ENCODE results near the gene NFIA. TPM values are rescaled to one million over a fixed set of nuclear protein-coding genes. Genes with fewer than 3 reads are reported as not detected.

Gene NFIA
- total RNA-seq, 1 experiment from 2014 or later = 0.35 TPM

DNA sequence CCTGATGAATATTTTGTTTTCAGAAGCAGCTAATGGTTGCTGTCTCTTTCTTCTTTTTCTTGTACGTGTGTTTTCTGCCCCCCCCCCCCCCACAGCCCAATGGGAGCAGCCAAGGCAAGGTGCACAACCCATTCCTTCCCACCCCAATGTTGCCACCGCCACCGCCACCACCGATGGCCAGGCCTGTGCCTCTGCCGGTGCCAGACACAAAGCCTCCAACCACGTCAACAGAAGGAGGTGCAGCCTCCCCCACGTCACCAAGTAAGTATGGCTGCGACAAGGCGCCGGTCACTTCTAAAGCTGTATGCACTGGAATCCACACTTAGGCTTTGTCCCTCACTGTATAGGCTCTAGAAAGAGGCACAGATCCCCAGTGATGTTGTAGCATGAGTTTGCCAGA is 324.1 kb downstream of the NFIA start:
- no peak overlapping the region for H4K5ac ChIP-seq (ENCODE audit: insufficient read length, low read depth, low read length)
- H2AFZ ChIP-seq (ENCODE audit: low read length) = no peak overlapping the region
- H3K27me3 ChIP-seq (ENCODE audit: insufficient read depth, low read length) = no peaks in the 10 kb centered on the region
- peak overlapping the region; percentile 60; the same call in 1 of the 2 replicates for H3K14ac ChIP-seq (ENCODE audit: insufficient read depth, low read length)
- Mint-ChIP-seq H3K4me3 (no peak overlapping the region), H3K27me3 (ENCODE audit: low read depth) (0 out of 2 replicates have a peak, but pooled peaks cover 2% of the 10 kb centered on the region), H3K9me3 (no peaks in the 10 kb centered on the region), H3K36me3 (ENCODE audit: insufficient read depth in 1 of 3, low read depth in 3 of 3) (no peaks in the 10 kb centered on the region; a peak in 1 of 7 replicates), H3K4me1 (no peaks in the 10 kb centered on the region), H3K27ac (no peak overlapping the region)
- H3K4me2 ChIP-seq (ENCODE audit: insufficient read depth, insufficient read length, low read length) = no peak overlapping the region
- H3K9me3 ChIP-seq (ENCODE audit: control insufficient read depth, low read depth, low read length) = no peaks in the 10 kb centered on the region
- H2BK20ac ChIP-seq (ENCODE audit: low read depth, low read length, poor library complexity, severe bottlenecking) = no peak overlapping the region
- H3K4ac ChIP-seq (ENCODE audit: low read depth, low read length) = no peak overlapping the region
- DNase-seq = no peak
- no peaks in the 10 kb centered on the region for H3K79me1 ChIP-seq (ENCODE audit: insufficient read depth, low read depth, low read length, poor library complexity, severe bottlenecking)
- no CpG with 5 or more reads among the region's 10 CpGs for WGBS (ENCODE audit: extremely low coverage, insufficient read length, low lambda C conversion rate)
- H2BK15ac ChIP-seq (ENCODE audit: low read depth, low read length) = no peak overlapping the region
- no peak overlapping the region for H2BK12ac ChIP-seq (ENCODE audit: insufficient read length, low read depth, low read length)
- H2AK5ac ChIP-seq (ENCODE audit: insufficient read length, low read length) = no peak overlapping the region
- TF ChIP-seq CTCF (conservative IDR thresholded peaks at IDR 0.05) = no peak
- no peak overlapping the region for H4K91ac ChIP-seq (ENCODE audit: insufficient read length, low read depth, low read length)
- H3K18ac ChIP-seq (ENCODE audit: insufficient read length, low read depth, low read length) = no peak overlapping the region
- H2BK120ac ChIP-seq (ENCODE audit: low read depth, low read length, poor library complexity, severe bottlenecking) = no peak overlapping the region
- no peak overlapping the region for H3K27ac ChIP-seq (ENCODE audit: insufficient read length, low read depth, low read length)
- H3K23me2 ChIP-seq (ENCODE audit: insufficient read length, low read depth, low read length, poor library complexity, severe bottlenecking) = no peaks in the 10 kb centered on the region
- H3K23ac ChIP-seq (ENCODE audit: insufficient read length, low read depth, low read length) = no peak overlapping the region
- no peak overlapping the region for H2BK5ac ChIP-seq (ENCODE audit: insufficient read length, low read length)
- no peak overlapping the region for H3K56ac ChIP-seq (ENCODE audit: insufficient read length, low read depth, low read length)
- H3K4me1 ChIP-seq (ENCODE audit: insufficient read depth, low read length) = no peaks in the 10 kb centered on the region
- H4K20me1 ChIP-seq (ENCODE audit: control insufficient read depth, insufficient read depth, insufficient read length) = no peaks in the 10 kb centered on the region
- H4K8ac ChIP-seq (replicated peaks; ENCODE audit: insufficient read length, low read depth, low read length) = no peak overlapping the region
- no peak overlapping the region for H3T11ph ChIP-seq (ENCODE audit: low read length)
- H3K79me2 ChIP-seq (ENCODE audit: insufficient read depth, low read length) = no peaks in the 10 kb centered on the region
- H3K9ac ChIP-seq (ENCODE audit: extremely low read depth, insufficient read length, low read length) = no peak overlapping the region

Measured in H9 (cell line).